ENCODE data around the gene ASB1.

The ASB1 gene, protein sequence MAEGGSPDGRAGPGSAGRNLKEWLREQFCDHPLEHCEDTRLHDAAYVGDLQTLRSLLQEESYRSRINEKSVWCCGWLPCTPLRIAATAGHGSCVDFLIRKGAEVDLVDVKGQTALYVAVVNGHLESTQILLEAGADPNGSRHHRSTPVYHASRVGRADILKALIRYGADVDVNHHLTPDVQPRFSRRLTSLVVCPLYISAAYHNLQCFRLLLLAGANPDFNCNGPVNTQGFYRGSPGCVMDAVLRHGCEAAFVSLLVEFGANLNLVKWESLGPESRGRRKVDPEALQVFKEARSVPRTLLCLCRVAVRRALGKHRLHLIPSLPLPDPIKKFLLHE

DNA sequence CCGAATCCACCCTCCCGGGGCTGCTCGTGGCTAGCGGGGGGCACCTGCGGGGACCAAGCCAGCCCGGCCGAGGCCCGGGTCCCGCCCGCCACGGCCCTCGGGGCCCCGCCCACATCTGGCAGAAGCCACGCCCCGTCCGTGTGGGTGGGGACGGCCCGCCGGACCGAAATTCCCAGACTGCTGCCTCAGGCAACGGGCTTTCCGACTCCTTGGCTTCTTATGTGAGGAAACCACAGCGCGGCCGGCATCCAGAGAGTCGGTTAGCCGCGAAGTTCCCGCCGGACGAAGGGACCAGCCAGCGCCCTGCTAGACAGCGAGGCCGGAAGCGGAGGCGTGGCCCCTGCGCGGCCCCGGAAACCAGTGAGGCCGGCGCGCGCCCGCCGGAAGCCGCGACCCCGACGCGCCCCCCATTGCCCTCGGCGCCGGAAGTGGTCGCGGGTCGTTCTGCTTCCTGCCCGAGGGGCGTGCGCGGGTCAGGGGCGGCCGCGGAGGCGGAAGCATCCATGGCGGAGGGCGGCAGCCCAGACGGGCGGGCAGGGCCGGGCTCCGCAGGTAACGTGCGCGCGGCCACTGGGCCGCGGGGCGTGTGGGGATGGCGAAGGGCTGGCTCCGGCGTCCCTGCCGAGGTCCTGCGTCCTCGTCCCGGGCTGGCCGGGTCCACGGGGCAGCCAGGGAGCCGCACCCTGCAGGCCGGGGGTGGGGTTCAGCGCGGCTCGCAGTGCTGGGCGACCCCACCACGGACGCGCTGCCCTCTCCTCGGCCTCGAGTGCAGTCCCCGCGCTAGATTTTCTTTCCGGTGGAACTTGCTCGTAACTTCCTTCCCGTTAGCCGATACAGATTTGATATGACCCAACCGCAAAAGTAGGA is at the start of gene ASB1:
TSS of gene ASB1 (plus strand) at position 360 of the 867 bp plus-strand sequence. CDS start at position 504, 144 bp downstream.
- DNase-seq: peak; percentile 73

DNA sequence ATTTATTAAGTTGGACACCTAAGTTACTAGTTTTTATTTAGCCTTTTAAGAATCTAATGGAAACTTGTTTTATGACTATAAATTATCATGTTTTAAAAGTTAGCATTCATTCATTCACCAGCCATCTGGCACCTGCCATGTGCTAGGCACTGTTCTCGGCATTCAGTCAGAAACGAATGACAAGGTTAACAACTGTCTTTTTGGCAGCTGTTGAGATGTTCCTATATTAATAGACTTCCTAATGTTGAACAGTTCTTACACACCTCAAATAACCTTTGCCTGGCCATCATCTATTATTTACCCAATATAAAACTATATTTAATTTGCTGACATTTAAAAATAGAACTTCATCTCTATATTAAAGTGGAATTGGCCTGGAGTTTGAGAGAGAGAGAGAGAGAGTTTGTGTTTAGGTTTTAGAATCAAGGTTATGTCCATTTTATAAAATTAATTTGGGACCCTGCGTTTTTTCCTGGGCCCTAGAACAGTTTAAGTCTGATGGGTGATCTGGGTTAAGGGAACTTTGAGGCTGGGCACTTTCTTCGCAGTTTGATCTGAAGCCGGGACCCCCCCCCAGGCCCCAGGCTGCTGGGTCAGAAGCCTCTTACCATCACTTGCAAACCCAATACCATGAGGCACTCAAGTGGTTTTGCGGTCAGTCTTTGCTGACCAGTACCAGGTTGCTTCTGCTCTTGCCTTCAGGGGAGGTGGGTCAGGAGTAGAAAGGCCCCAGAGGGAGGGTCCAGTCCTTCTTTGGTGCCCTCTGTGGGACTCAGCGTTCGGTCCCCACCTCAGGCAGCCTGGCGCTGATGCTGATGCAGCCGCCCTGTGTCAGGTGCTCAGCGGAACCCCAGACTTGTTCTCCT is 48.3 kb upstream of the ASB1 start:
- no peak for DNase-seq

DNA sequence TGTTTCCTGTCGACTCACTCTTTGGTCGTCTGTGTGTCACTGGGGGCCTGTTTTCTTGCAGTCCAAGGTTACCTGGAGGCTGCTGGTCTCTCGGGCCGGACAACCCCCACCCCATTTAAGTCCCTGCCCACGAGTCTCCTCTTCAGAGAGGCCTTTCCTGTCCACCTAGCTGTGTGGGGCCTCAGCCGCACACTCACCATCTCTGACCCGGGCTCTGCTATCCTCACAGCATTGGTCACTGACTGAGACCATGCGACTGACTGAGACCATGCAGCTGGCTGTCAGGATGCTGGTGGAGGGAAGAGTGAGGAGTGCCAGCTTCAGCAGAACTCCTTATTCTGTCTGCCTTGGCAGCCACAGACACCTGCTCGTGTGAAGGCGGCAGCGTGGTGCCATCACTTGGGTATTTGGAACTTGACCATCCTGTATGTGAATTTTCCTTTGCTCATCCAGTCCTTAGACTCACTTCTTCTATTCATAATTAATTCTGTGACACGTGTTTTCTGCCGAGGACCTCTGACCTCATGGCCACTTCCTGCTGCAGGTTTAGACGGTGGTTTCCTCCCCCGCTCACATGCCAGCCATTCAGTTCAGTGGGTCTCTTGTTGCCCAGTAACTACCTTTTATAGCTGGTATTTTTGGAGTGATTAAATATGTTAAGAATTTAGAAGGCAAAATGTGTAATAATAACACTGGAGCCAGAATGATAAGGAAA is 47.5 kb upstream of the ASB1 start:
- DNase-seq: no peak

DNA sequence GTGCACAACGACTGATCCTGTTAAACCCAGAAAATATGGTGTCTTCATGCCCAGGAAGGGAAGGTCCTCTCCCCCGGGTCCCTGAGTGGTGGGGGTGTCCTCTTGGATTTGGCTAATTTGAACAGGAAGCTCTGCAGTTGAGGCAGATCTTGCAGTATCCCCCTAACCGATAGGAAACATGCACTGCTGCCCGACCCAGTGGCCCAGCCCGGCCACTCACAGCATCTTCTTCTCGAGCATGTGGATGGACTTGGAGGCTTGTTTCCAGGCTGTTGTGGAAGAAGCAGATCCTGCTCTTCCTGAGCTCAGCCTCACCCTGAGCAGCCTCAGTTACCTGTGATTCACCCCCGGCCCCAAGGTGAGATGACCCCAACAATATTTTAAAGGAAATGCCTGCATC is 46.4 kb upstream of the ASB1 start:
- DNase-seq: no peak

GRCh38 chr2:238380785-238381184 is 45.9 kb upstream of the ASB1 start:
- DNase-seq: no peak

GRCh38 chr2:238381341-238382115 is 45.2 kb upstream of the ASB1 start:
- DNase-seq: no peak

- no peak for DNase-seq
Observed at GRCh38 chr2:238382381-238382781, 44.3 kb upstream of the ASB1 start.

- no peak for DNase-seq
Observed at GRCh38 chr2:238383135-238383534, 43.6 kb upstream of the ASB1 start.

DNA sequence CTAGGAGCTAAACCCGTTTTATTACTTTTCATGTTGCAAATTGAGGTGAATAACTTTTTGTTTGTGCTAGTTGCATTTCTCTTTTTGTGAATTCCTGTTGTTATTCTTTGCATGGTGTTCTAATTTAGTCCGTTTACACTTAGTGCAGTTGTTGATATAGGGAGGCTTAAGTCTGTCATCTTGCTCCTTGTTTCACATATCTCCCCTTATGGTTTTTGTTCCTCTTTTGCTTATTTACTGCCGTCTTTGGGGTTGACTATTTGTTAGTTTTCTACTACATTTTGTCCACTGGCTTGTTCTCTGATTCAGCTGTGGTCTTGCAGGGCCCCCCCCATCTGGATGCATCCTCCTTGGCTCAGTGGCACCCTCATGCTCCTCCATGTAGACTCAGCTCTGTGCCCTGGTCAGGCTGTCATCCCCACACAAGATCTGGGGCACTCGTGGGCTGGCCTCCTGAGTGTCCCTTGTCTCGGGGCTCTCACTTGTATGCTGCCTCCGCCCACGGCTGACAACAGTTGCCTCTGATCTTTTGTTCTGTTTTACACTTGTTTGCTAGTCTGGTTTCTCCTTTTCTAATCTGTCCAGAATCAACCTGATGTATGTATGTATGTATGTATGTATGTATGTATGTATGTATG is 42.9 kb upstream of the ASB1 start:
- DNase-seq: no peak

GRCh38 chr2:238387332-238387731 is 39.4 kb upstream of the ASB1 start:
- no peak for DNase-seq

DNA sequence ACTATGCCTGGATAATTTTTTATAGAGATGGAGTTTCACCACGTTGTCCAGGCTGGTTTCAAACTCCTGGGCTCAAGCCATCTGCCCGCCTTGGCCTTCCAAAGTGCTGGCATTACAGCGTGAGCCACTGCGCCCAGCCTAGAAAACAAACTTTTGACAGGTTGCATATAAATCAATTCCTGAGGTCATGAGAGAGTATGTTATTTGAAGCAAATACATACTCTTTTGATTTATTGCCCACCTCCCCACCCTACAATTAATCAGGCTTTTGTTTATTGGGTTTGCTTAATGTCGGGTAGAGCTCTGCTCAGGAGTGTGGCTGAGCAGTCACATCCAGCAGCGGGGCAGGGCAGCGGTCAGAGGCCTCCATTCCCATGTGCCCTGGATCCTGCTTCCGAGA is 37.9 kb upstream of the ASB1 start:
- no peak for DNase-seq

DNA sequence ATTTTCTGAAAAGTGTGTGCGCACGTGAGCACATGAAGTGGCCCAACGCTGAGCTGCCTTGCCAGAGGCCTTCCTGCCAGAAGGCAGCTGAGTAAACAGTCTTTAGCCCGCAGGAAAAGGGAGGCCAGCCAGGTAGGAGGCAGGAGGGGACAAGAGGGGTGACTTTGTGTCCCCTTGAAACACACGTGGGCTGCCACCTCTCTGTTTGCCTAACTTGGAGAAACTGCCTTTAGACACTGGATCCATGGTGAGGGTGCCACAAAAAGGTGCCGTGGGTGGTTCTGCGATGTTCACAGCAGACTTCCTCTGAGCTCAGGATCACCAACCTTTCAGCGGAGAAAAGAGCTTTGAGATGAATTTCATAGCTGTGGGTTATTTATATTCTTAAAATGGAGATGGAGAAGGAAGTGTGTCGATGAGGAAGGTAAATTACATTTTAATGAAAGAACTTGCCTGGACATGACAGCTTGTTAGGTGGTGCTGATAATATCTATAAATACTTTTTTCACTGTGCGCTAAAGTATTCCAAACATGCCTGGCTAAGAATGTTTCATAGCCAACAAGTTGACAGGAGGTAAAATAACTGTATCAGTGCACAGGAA is 36.6 kb upstream of the ASB1 start:
- DNase-seq: no peak

DNA sequence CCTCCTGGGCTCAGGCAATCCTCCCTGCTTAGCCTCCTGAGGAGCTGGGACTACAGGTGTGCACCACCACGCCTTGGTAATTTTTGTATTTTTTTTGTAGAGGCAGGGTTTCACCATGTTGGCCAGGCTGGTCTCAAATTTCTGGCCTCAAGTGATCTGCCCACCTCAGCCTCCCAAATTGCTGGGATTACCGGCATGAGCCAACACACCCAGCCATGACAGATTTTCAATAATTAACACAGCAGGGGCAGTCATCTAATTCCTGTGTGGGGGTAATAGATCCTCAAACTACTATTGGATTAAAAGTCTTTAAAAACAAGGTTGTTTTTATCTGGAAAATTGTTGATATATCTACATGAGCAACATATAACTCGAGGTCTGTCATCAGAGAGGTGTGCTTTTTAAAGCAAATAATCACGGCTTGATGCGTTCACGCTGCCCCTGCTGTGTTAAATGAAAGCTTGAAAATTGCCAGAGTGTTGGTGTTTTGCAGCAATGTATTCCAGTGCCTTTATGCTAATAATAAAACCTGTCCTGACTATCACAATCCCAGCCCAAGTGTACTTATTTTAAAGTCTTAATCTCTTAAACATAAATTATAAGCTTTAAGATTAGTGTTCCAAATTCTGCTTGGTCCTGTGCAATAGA is 35.6 kb upstream of the ASB1 start:
- DNase-seq: no peak

GRCh38 chr2:238396663-238397062 is 30.1 kb upstream of the ASB1 start:
- no peak for DNase-seq

DNA sequence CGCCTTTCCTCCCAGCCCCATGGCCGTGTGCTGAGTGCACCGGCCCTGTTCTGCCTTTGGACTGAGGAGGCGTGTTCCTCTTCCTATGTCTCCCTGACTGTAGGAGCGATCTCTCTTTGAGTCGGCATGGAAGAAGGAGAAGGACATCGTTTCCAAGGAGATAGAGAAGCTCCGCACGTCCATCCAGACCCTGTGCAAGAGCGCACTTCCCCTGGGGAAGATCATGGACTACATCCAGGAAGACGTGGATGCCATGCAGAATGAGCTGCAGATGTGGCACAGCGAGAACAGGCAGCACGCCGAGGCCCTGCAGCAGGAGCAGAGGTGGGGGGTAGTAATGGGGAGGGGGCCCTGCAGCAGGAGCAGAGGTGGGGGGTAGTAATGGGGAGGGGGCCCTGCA is 29.4 kb upstream of the ASB1 start:
- no peak for DNase-seq

- DNase-seq: no peak
Observed at GRCh38 chr2:238398577-238398976, 28.1 kb upstream of the ASB1 start.

- DNase-seq: no peak
Observed at GRCh38 chr2:238399094-238399493, 27.6 kb upstream of the ASB1 start.

GRCh38 chr2:238401551-238401950 is 25.2 kb upstream of the ASB1 start:
- DNase-seq: no peak

- DNase-seq: no peak
Observed at GRCh38 chr2:238403632-238404405, 22.9 kb upstream of the ASB1 start.
